Measurements from ENCODE around the gene UGGT1. TPM values are rescaled to one million over a fixed set of nuclear protein-coding genes. Genes with fewer than 3 reads are reported as not detected.

UGGT1 gene
- total RNA-seq, 4 donors from 2014 or later, result 38.8 to 57.2 (median 52.2) TPM

- in situ Hi-C loops (cut with MboI; ENCODE audit: low pct_ligation_motif_present in 1 of 4, low pct_unique_long_range_greater_than_20kb in 1 of 4, low sequenced_read_pairs in 3 of 4), result loop anchor here in 1 of 4 donors (10.0 kb wide), 1 partner anchor 50 kb away; no protein-coding TSS in a partner anchor
- Histone ChIP-seq H3K27ac (no peak overlapping the region), H3K27me3 (no peaks in the 10 kb centered on the region), H3K36me3 (no peaks in the 10 kb centered on the region), H3K4me3 (no peak overlapping the region), H3K4me1 (no peaks in the 10 kb centered on the region), H3K9me3 (no peaks in the 10 kb centered on the region)
- TF ChIP-seq POLR2A (IDR thresholded peaks at IDR 0.05) (no peak), POLR2AphosphoS5 (IDR thresholded peaks at IDR 0.05) (no peak), EP300 (IDR thresholded peaks at IDR 0.05; ENCODE audit: low read depth) (no peak), CTCF (IDR thresholded peaks at IDR 0.05) (no peak)
- no peak for DNase-seq
- intact Hi-C loops (cut with DNase I; ENCODE audit: low total_unique reads), result no loop called here
- 84 to 89% methylated on average over 3 to 5 of the region's 5 CpGs for WGBS, 2 donors (ENCODE audit: low coverage in 1 of 2)
Measured at GRCh38 chr2:128084757-128085156, 6.2 kb upstream of the UGGT1 start.

- intact Hi-C loops (cut with DNase I; ENCODE audit: low total_unique reads), result no loop called here
- no peak for TF ChIP-seq POLR2A (IDR thresholded peaks at IDR 0.05)
- no peak for TF ChIP-seq POLR2AphosphoS5 (IDR thresholded peaks at IDR 0.05)
- no peak for TF ChIP-seq CTCF (IDR thresholded peaks at IDR 0.05)
- no peak for TF ChIP-seq EP300 (IDR thresholded peaks at IDR 0.05; ENCODE audit: low read depth)
- no peak overlapping the region for H3K4me3 ChIP-seq
- WGBS, 2 donors (ENCODE audit: low coverage in 1 of 2), result 88 to 100% methylated on average over 2 to 3 of the region's 3 CpGs
- H3K36me3 ChIP-seq, result no peaks in the 10 kb centered on the region
- no peaks in the 10 kb centered on the region for H3K9me3 ChIP-seq
- H3K27me3 ChIP-seq, result no peaks in the 10 kb centered on the region
- no peak for DNase-seq
- in situ Hi-C loops (cut with MboI; ENCODE audit: low pct_ligation_motif_present in 1 of 4, low pct_unique_long_range_greater_than_20kb in 1 of 4, low sequenced_read_pairs in 3 of 4), result loop anchor here in 1 of 4 donors (10.0 kb wide), 1 partner anchor 51 kb away; no protein-coding TSS in a partner anchor
- peaks cover 0 to 4% (median 0%) of the 10 kb centered on the region in 4 donors for H3K4me1 ChIP-seq
- H3K27ac ChIP-seq, result no peak overlapping the region
Measured at GRCh38 chr2:128086244-128086643, 4.8 kb upstream of the UGGT1 start.

GRCh38 chr2:128090575-128090944, 440 bp upstream of the UGGT1 start:
- H3K9me3 ChIP-seq, result no peaks in the 10 kb centered on the region
- H3K36me3 ChIP-seq, result no peaks in the 10 kb centered on the region
- H3K27me3 ChIP-seq, result no peaks in the 10 kb centered on the region
- WGBS, 2 donors (ENCODE audit: low coverage in 1 of 2), result 0 to 4% methylated on average over 3 to 4 of the region's 4 CpGs
- H3K4me3 ChIP-seq, result peak overlapping the region; percentile 31 to 99 (median 64)
- DNase-seq, result no peak
- H3K4me1 ChIP-seq, result peaks cover 9 to 25% (median 12%) of the 10 kb centered on the region in 4 donors
- intact Hi-C loops (cut with DNase I; ENCODE audit: low total_unique reads), result loop anchor here (5.0 kb wide), 1 partner anchor 63 kb away; the partner anchor contains the start of gene SAP130
- TF ChIP-seq POLR2A (IDR thresholded peaks at IDR 0.05), result no peak
- no peak for TF ChIP-seq EP300 (IDR thresholded peaks at IDR 0.05; ENCODE audit: low read depth)
- no peak for TF ChIP-seq POLR2AphosphoS5 (IDR thresholded peaks at IDR 0.05)
- TF ChIP-seq CTCF (IDR thresholded peaks at IDR 0.05), result no peak
- in situ Hi-C loops (cut with MboI; ENCODE audit: low pct_ligation_motif_present in 1 of 4, low pct_unique_long_range_greater_than_20kb in 1 of 4, low sequenced_read_pairs in 3 of 4), result loop anchor here in 1 of 4 donors (10.0 kb wide), 1 partner anchor 206 kb away; the partner anchor contains the start of gene AMMECR1L
- H3K27ac ChIP-seq, result peak overlapping the region; percentile 86 to 94 (median 90)

- Histone ChIP-seq H3K27me3 (no peaks in the 10 kb centered on the region), H3K4me3 (peak overlapping the region; percentile 63 to 99 (median 78)), H3K36me3 (no peaks in the 10 kb centered on the region), H3K4me1 (peaks cover 9 to 25% (median 12%) of the 10 kb centered on the region in 4 donors), H3K9me3 (no peaks in the 10 kb centered on the region), H3K27ac (peak overlapping the region; percentile 86 to 94 (median 90))
- TF ChIP-seq POLR2AphosphoS5 (IDR thresholded peaks at IDR 0.05) (no peak), POLR2A (IDR thresholded peaks at IDR 0.05) (no peak), EP300 (IDR thresholded peaks at IDR 0.05; ENCODE audit: low read depth) (no peak), CTCF (IDR thresholded peaks at IDR 0.05) (no peak)
- 0 to 1% methylated on average over 7 to 9 of the region's 9 CpGs for WGBS, 2 donors (ENCODE audit: low coverage in 1 of 2)
- peak; percentile 9 for DNase-seq
- intact Hi-C loops (cut with DNase I; ENCODE audit: low total_unique reads) (loop anchor here (5.0 kb wide), 1 partner anchor 64 kb away; the partner anchor contains the start of gene SAP130), in situ Hi-C loops (cut with MboI; ENCODE audit: low pct_ligation_motif_present in 1 of 4, low pct_unique_long_range_greater_than_20kb in 1 of 4, low sequenced_read_pairs in 3 of 4) (loop anchor here in 1 of 4 donors (10.0 kb wide), 1 partner anchor 207 kb away; the partner anchor contains the start of gene AMMECR1L)
Measured at GRCh38 chr2:128091726-128092080, 703 bp downstream of the UGGT1 start.
